Activated CD4-positive, alpha-beta T cell treated with anti-CD3 and anti-CD28 coated beads for 24 hours (primary cell): ENCODE data around the gene CUX1.

ENCODE experiments used
- DNase-seq, 2 donors: peaks; one replicate each; pipeline ENCODE4 v3.0.0-alpha.2; 2020; ENCODE audit warnings: low read depth in 2 of 2

Gene CUX1

DNA sequence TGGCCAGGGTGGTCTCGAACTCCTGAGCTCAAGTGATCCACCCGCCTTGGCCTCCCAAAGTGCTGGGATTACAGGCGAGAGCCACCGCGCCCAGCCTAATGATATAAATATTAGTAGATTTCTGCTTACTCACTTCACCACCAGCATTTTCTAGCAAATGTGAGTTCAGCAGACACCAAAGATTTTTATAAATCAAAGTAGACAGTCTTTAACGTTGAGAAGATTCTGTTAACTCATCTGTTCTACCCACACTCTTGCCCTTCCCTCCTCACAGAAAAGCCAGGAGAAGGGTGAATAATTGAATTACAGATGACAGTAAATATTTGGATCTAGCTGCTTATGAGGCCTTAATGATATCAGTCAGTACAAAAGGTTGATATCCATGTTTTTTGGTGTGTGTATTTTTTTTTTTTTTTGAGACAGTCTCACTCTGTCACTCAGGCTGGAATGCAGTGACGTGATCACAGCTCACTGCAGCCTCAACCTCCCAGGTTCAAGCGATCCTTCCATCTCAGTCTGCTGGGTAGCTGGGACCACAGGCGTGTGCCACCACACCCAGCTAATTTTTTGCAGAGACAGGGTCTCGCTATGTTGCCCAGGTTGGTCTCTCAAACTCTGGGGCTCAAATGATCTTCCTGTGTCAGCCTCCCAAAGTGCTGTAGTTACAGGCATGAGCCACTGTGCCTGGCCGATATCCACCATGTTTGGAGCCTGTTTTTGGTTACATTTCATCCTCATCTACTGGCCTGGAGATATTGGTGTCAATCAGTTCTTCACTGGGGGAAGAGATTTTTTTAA is 120.5 kb downstream of the CUX1 start:
- no peak for DNase-seq

- DNase-seq, result no peak
Observed at GRCh38 chr7:101939136-101939695, 121.8 kb downstream of the CUX1 start.

GRCh38 chr7:101940151-101940550 is 122.7 kb downstream of the CUX1 start:
- DNase-seq, result no peak

- no peak for DNase-seq
Observed at GRCh38 chr7:101940830-101941229, 123.4 kb downstream of the CUX1 start.

GRCh38 chr7:101941481-101942383 is 124.3 kb downstream of the CUX1 start:
- DNase-seq, result no peak

DNA sequence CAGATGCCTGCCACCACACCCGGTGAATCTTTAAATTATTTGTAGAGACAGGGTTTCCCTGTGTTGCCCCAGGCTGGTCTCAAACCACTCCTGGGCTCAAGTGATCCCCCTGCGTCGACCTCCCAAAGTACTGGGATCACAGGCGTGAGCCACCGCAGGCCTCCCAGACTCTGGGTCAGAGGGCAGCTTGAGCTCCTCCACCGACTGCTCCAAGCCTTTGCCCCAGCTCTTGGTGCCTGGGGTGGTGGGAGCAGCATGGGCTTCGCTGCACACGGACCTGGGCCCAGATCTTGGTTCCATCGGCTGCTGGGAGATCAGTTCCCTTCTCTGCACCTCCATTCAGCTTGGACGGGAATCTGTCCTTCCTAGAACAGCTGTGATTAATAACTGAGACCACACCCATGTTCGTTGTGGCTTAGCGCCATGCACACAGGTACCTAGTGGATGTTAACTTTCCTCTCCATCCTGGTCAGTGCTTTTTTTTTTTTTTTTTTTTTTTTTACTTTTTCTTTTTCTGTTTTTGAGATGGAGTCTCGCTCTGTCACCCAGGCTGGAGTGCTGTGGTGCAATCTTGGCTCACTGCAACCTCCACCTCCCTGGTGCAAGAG is 125.3 kb downstream of the CUX1 start:
- DNase-seq, result no peak

DNA sequence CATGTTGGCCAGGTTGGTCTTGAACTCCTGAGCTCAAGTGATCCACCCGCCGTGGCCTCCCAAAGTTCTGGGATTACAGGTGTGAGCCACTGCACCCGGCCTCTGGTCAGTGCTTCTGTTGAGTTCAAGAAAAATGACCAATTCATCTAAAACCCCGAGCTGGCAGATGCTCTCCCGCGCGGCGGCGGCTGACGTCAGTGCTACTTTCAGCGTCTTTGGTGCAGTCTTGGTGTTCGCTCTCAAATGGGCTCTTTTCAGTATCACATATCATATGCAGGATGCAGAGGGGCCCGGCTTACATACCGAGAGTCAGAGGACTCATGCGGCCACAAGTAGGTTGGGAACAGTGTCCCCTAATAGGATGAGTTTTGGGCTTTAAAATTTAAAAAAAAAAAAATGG is 125.9 kb downstream of the CUX1 start:
- DNase-seq, result no peak

DNA sequence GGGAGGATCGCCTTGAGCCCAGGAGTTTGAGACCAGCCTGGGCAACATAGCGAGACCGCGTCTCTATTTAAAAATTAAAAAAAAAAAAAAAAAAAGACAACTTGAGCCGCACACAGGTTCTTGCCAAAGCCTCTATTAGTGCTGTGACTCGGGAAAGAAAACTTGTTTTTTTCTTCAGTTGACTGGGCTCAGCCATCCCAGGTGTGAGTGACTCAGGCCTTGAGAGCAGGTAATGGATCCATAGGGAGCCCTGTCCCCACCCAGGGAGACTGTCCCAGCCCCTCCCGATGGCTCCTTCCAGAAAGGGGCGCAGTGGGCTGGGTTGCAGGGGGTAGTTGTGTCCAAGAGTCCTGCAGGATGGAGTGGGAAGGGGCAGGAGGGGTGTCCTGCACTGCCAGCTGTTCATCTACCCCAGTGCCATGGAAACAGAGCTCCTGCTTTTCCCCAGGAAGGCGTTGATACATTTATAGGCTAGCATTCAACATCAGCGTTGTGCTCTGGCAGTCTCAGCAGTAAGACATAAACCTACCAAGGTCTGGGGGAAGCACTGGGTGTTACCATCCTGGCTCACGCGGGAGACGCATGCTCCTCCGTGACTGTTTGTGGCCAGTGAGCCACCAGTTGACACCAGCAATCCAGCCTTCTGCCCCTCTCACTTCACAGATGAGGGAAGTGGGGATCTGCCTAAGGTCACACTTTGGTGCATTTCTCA is 126.6 kb downstream of the CUX1 start:
- no peak for DNase-seq

DNA sequence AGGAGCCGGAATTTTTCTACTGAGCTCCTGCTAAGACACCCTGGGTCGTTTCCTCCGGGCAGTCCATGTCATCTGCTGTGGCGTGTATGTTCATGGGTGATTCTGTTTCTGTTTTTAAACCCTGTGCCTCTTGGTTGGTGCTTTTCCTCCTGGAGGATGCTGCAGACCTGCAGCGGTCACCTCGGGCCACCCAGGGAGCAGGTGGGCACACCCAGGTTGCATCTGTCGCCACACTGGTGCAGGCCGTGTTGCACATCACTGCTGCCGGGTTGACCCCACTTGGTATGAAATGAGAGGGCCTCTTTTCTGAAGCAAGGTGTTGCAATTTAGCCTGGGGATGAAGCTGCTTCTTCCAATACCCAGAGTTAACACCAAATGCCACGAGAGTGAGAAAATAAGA is 127.2 kb downstream of the CUX1 start:
- DNase-seq, result no peak

- DNase-seq, result no peak
Observed at GRCh38 chr7:101945034-101945758, 127.8 kb downstream of the CUX1 start.

GRCh38 chr7:101947899-101948298 is 130.5 kb downstream of the CUX1 start:
- DNase-seq, result no peak

DNA sequence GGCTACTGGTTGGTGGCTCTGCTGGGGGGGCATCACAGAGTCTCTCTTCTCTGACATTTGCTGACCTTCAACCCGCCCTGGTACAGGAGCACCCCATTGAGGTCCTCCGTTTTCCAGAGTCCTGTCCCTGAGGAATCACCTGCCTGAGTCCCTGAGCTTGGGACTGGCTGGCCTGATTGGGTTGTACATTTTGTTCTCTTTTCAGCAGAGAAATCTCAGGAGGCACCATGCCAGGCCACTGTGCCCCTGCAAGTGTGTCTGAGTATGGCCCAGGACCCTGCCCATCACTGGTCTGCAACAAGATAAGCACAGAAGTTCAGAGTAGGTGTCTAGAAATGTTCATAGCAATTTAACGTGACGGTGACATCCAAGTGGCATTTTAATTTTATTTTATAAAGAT is 131.2 kb downstream of the CUX1 start:
- DNase-seq, result no peak

DNA sequence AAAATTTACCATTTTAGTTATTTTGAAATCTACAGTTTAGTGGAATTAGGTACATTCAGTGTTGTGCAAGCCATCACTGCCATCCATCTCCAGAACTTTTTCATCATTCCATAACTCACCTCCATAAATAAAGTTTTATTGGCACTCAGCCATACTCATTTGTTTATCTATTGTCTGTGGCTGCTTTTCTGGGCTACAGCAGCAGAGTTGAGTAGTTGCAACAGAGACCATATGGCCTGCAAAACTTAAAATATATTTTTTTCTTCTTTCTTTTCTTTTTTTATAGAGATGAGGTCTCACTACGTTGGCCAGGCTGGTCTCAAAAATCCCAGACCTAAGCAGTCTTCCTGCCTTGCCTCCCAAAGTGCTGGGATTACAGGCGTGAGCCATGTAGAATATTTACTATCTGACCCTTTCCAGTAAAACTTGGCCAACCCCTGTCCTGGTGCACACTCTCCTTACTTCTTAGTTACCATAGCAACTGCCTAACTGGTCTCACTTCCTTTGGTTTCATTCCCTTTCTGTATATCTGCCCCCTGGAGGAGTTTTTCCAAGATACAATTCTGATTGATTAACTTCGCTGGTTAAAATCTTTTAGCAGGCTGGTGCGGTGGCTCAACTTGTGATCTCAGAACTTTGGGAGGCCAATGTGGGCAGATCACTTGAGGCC is 133.2 kb downstream of the CUX1 start:
- DNase-seq, result no peak

GRCh38 chr7:101951757-101952156 is 134.3 kb downstream of the CUX1 start:
- DNase-seq, result no peak

DNA sequence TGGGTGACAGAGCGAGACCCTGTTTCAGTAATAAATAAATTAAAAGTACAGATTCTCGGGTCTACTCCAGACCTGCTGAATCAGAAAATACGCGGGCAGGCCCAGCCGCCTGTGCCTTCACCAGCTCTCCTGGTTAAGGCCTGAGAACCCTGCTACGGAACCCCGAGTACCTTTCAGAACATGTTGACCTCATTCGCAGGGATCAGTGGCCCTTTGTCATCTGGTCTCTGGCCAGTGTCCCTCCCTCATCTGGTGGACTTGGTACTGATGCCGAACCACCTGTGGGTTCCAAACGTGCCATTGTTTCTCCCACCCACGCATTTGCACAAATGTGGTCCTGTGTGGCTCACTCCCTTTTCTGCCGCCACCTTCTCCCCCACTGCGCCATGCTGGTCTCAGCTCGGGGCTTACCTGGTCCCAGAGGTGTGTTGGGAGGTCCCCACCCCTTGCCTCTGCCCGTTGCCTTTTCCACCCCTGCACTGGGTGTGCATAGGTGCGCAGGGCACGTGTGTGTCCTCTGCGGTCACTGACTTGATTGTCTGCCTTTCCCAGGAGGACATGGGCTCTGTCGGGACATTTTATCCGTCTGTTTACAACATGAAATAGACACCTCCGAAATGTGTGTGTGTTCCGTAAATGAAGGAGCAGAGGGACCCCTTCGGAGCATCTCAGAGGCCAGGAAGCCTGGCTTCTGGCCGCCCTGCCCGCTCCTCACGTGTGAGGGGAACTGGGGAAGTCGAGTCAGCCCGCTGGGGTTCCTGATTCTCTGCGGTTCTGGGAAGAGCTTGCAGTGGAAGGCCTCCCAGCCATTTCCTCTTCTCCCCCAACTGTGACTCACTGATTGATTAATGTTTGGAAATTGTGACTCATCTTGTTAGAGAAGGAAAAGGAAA is 135.2 kb downstream of the CUX1 start:
- no peak for DNase-seq

DNA sequence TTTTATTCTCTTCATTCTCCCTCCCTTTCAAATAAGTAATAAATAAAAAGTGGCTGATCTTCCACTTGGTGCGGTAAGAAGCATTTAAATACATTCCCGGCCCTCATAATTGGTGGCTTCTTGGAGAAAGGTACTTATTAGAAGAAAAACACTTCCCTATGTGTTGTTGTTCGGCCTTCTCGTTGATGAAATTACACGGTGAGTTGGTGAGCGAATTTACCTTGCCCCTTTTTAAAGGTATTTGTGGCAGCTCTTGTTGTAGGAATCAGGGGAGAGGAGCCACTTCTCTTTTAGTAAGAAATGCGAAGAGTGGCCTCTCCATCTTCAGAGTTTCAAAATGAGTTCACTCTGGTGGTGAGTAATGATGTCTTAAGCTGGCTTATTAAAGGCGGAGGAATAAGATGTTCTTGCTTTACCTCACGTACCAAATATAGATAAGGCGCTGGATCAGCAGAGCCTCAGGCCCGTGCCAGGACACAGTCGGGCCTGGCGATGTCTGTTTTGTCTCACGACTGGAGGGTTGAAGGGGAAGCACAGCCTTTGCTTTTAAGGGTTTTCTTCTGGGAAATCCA is 135.9 kb downstream of the CUX1 start:
- no peak for DNase-seq

- no peak for DNase-seq
Observed at GRCh38 chr7:101954499-101954898, 137.1 kb downstream of the CUX1 start.

DNA sequence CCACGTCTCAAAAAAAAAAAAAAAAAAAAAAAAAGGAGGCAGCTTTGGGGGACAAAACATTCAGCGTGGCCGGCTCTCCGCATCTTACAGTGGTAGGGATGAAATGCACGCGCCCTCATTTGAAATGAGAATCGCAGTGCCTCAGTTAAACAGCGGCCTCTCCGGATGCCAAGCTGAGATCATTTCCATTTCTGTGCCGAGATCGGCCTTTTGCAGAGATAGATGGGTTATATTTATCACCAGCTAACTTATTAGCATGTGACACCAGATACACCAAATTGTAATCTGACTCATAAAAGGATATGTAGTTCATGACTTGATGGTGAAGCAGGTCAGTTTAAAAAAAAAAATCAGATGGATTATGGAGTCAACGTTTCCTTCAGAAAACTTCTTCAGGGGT is 138.7 kb downstream of the CUX1 start:
- no peak for DNase-seq
